Spleen (tissue), 11 donors: ENCODE measurements around the gene IQSEC3. TPM values are rescaled to one million over a fixed set of nuclear protein-coding genes. Genes with fewer than 3 reads are reported as not detected.
A peak's percentile ranks its signal among the peaks of the same experiment; 100 is the strongest.

Experiments
- DNase-seq: peaks from one replicate; pipeline ENCODE4 v3.0.0-alpha.2; 2020
- H3K27ac ChIP-seq, 8 donors: fragments of 200-600 bp; sonication (generic) in 7 of 8; 1 replicate in 4 of 8; 2 replicates in 4 of 8; pipeline versions ENCODE4 v1.5.0 to v1.8.0; 2016 to 2021; ENCODE audit warnings: inconsistent platforms in 4 of 8, mild to moderate bottlenecking in 4 of 8, moderate library complexity in 1 of 8
- H3K27me3 ChIP-seq, 7 donors: fragments of 200-600 bp; sonication (generic) in 6 of 7; replicated peaks in 1 of 7; 1 replicate in 4 of 7; 2 replicates in 3 of 7; pipeline versions ENCODE4 v1.5.0 to v1.8.0; 2016 to 2021; ENCODE audit warnings: inconsistent platforms in 3 of 7, mild to moderate bottlenecking in 1 of 7
- H3K36me3 ChIP-seq, 6 donors: fragments of 200-600 bp; sonication (generic) in 5 of 6; 1 replicate in 4 of 6; 2 replicates in 2 of 6; pipeline versions ENCODE4 v1.5.0 to v1.8.0; 2016 to 2021; ENCODE audit warnings: inconsistent platforms in 2 of 6
- H3K4me1 ChIP-seq, 6 donors: fragments of 200-600 bp; sonication (generic) in 5 of 6; 1 replicate in 3 of 6; 2 replicates in 3 of 6; pipeline versions ENCODE4 v1.5.0 to v1.8.0; 2016 to 2021; ENCODE audit warnings: inconsistent platforms in 3 of 6
- H3K4me3 ChIP-seq, 8 donors: fragments of 200-600 bp; sonication (generic) in 7 of 8; 1 replicate in 4 of 8; 2 replicates in 4 of 8; pipeline versions ENCODE4 v1.5.0 to v1.8.0; 2016 to 2021; ENCODE audit warnings: inconsistent platforms in 4 of 8, mild to moderate bottlenecking in 4 of 8, moderate library complexity in 2 of 8
- H3K9me3 ChIP-seq, 8 donors: fragments of 200-600 bp; sonication (generic) in 7 of 8; 1 replicate in 4 of 8; 2 replicates in 4 of 8; pipeline versions ENCODE4 v1.5.0 to v1.8.0; 2016 to 2021; ENCODE audit warnings: inconsistent platforms in 4 of 8
- CTCF ChIP-seq, 11 experiments: fragments of 200-600 bp in 7 of 11; fragments of 450-650 bp in 4 of 11; sonication (generic) in 4 of 11; IDR thresholded peaks in 8 of 11; conservative IDR thresholded peaks in 3 of 11; 1 replicate in 7 of 11; 2 replicates in 4 of 11; pipeline versions ENCODE4 v1.4.0 to v1.8.0; 2016 to 2021; ENCODE audit warnings: antibody characterized with exemption in 11 of 11, inconsistent platforms in 4 of 11, mild to moderate bottlenecking in 1 of 11
- POLR2A ChIP-seq, 3 donors: fragments of 450-650 bp; IDR thresholded peaks; one replicate each; pipeline ENCODE4 v1.5.1; 2017; ENCODE audit warnings: antibody characterized with exemption in 3 of 3, mild to moderate bottlenecking in 1 of 3
- POLR2AphosphoS5 ChIP-seq, 3 donors: sonication (generic); formaldehyde crosslinking; IDR thresholded peaks; one replicate each; pipeline ENCODE4 v1.5.1; 2017; ENCODE audit warnings: antibody characterized with exemption in 3 of 3
- WGBS, 5 donors: extraction: QIAGEN DNeasy Blood & Tissue Kit in 3 of 5; methylation state at CpG; one replicate each; pipeline versions ENCODE4 v1.1.5 to v1.1.7; 2013 to 2018; 5-methylcytosine and 5-hydroxymethylcytosine counted together
- intact Hi-C: fragments of 100-400 bp; cut with DNase I; formaldehyde crosslinking; loops from one replicate; pipeline ENCODE4 v1.15.0; 2023; ENCODE audit warnings: low total_unique reads
- polyA plus RNA-seq, 3 donors: library from polyadenylated mRNA; stranded (reverse); fragments of 200-250 nt; gene quantifications; one replicate each; pipeline ENCODE4 v1.2.1, GENCODE V29; 2013
- total RNA-seq, 7 donors: library from RNA; depleted of rRNA in 3 of 7; stranded (reverse); fragments of >200 nt in 3 of 7; fragmentation: NEBNext Ultra II Directional in 4 of 7; extraction: Animal tissue kit (Norgen Biotek cat#: 25700) in 4 of 7; gene quantifications; one replicate each; pipeline versions ENCODE4 v1.1.0 to v1.2.1, GENCODE V29; 2016 to 2021
- donor health status: healthy with polysubstance abuse.
- donor health status: DM: no; HTN: no; CAD: no; lungs with moderate emphysema.
- donor health status: DM: no; HTN: no; CAD: no.
- donor health status: Bipolar disorder and iron deficiency.
- donor health status: healthy.
- donor health status: DM: no; HTN: no; CAD: no.
- donor health status: DM: yes; HTN: yes; CAD: no.

The IQSEC3 gene
- total and polyA plus RNA-seq, 10 donors, result 0.20 to 1.6 (median 0.52) TPM; not detected in 1

- Histone ChIP-seq H3K27me3 (peaks cover 0 to 62% (median 3%) of the 10 kb centered on the region in 7 donors), H3K4me1 (peaks cover 0 to 23% (median 8%) of the 10 kb centered on the region in 6 donors), H3K9me3 (no peaks in the 10 kb centered on the region), H3K36me3 (no peaks in the 10 kb centered on the region), H3K27ac (no peak overlapping the region), H3K4me3 (no peak overlapping the region)
- WGBS, 5 donors, result 73 to 88% (median 83%) methylated on average over 3 to 5 of the region's 5 CpGs
- no peak for DNase-seq
- TF ChIP-seq POLR2A (IDR thresholded peaks at IDR 0.05), result no peak
- no peak for TF ChIP-seq POLR2AphosphoS5 (IDR thresholded peaks at IDR 0.05)
- TF ChIP-seq CTCF (IDR thresholded peaks at IDR 0.05 in 8 of 11, conservative IDR thresholded peaks at IDR 0.05 in 3 of 11), result no peak
- intact Hi-C loops, result no loop called here
These were observed 113.3 kb downstream of the IQSEC3 start for GRCh38 chr12:179885-180284.

DNA sequence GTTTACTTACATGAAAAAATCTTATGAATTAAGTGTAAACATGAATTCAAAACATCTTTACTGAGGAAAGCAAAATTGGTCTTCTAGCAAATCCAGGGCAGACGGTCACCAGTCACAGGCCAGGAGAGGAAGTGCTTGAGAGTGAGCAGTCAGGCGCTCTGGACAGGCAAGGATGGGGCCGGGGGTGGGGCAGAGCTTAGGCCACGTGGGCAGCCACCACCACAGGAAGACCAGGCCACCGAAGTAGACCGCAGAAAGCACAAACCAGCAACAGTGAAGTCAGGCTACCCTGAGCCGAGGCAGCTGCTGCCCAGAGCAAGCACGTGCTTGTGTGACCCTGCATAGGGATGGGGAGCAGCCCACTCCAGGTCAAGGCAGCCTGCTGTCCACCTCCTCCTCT is 113.9 kb downstream of the IQSEC3 start:
- Histone ChIP-seq H3K9me3 (no peaks in the 10 kb centered on the region), H3K27ac (no peak overlapping the region), H3K4me1 (peaks cover 0 to 26% (median 8%) of the 10 kb centered on the region in 6 donors), H3K27me3 (peaks cover 0 to 59% (median 3%) of the 10 kb centered on the region in 7 donors), H3K4me3 (no peak overlapping the region), H3K36me3 (no peaks in the 10 kb centered on the region)
- no peak for DNase-seq
- no peak for TF ChIP-seq POLR2A (IDR thresholded peaks at IDR 0.05)
- no peak for TF ChIP-seq CTCF (IDR thresholded peaks at IDR 0.05 in 8 of 11, conservative IDR thresholded peaks at IDR 0.05 in 3 of 11)
- peak in 2 of 3 donors; percentile 47 to 49 for TF ChIP-seq POLR2AphosphoS5 (IDR thresholded peaks at IDR 0.05)
- WGBS, 5 donors, result 3 to 14% (median 9%) methylated on average over 8 of the region's 8 CpGs
- intact Hi-C loops, result no loop called here

DNA sequence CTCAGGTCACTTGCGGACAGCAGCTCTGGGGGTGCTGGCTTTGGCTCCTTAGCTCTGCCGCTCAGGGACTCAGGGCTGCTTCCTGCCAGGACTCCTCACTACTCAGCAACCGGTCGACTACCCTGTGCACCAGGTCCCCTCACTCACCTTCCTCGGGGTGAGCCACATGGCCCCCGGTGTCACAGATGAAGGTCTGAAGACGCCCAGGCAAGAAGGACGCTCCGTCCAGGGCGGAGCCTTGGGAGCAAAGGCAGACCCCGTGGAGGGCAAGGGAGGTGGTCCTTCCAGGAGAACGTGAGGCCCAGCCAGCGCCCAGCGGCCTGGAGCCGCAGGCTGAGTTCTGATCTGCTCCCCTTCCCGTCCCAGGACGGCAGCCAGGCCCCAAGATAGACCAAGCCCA is 115.4 kb downstream of the IQSEC3 start:
- Histone ChIP-seq H3K27me3 (peaks cover 0 to 54% (median 3%) of the 10 kb centered on the region in 7 donors), H3K36me3 (no peaks in the 10 kb centered on the region), H3K4me1 (peaks cover 0 to 26% (median 8%) of the 10 kb centered on the region in 6 donors), H3K9me3 (no peaks in the 10 kb centered on the region), H3K27ac (no peak overlapping the region), H3K4me3 (no peak overlapping the region)
- intact Hi-C loops, result no loop called here
- WGBS, 5 donors, result 79 to 92% (median 90%) methylated on average over 13 to 17 of the region's 17 CpGs
- TF ChIP-seq CTCF (IDR thresholded peaks at IDR 0.05 in 8 of 11, conservative IDR thresholded peaks at IDR 0.05 in 3 of 11), result no peak
- TF ChIP-seq POLR2AphosphoS5 (IDR thresholded peaks at IDR 0.05), result no peak
- TF ChIP-seq POLR2A (IDR thresholded peaks at IDR 0.05), result no peak
- no peak for DNase-seq

GRCh38 chr12:182381-182892 is 115.9 kb downstream of the IQSEC3 start:
- TF ChIP-seq POLR2AphosphoS5 (IDR thresholded peaks at IDR 0.05) (no peak), POLR2A (IDR thresholded peaks at IDR 0.05) (no peak), CTCF (IDR thresholded peaks at IDR 0.05 in 8 of 11, conservative IDR thresholded peaks at IDR 0.05 in 3 of 11) (no peak)
- DNase-seq, result peak; percentile 58
- WGBS, 5 donors, result 61 to 78% (median 71%) methylated on average over 6 to 10 of the region's 10 CpGs

More at GRCh38 chr12:182381-182892, 115.9 kb downstream of the IQSEC3 start:
- intact Hi-C loops, result no loop called here
- peaks cover 0 to 49% (median 3%) of the 10 kb centered on the region in 7 donors for H3K27me3 ChIP-seq
- no peaks in the 10 kb centered on the region for H3K9me3 ChIP-seq
- no peaks in the 10 kb centered on the region for H3K36me3 ChIP-seq
- H3K4me1 ChIP-seq, result peaks cover 0 to 26% (median 8%) of the 10 kb centered on the region in 6 donors
- no peak overlapping the region for H3K4me3 ChIP-seq
- no peak overlapping the region for H3K27ac ChIP-seq
